ENCODE data around the gene AGBL4. TPM values are rescaled to one million over a fixed set of nuclear protein-coding genes. Genes with fewer than 3 reads are reported as not detected.

The AGBL4 gene
- total RNA-seq, 1 donor from 2014 or later: not detected

DNA sequence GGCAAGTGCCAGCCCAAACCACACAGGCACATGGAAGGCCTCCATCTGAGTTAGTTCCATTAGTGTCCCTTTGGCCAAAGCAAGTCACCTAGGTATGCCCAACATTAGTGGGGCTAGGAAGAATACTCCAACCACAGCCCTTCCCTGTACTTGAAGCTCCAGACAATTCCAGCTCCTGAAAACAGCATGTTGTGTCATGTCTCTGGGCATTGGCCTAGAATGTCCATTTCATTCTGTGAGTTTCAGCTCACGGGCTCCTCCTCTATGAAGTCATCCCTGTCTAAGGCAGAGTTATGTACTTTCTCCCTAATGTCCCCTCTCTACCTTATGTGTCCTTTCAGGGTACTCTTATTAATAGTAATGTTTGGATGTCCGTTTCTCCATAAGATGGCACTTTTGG, 1455.3 kb downstream of the AGBL4 start:
- DNase-seq (ENCODE audit: extremely low read depth, low read depth, low spot score): no peak

DNA sequence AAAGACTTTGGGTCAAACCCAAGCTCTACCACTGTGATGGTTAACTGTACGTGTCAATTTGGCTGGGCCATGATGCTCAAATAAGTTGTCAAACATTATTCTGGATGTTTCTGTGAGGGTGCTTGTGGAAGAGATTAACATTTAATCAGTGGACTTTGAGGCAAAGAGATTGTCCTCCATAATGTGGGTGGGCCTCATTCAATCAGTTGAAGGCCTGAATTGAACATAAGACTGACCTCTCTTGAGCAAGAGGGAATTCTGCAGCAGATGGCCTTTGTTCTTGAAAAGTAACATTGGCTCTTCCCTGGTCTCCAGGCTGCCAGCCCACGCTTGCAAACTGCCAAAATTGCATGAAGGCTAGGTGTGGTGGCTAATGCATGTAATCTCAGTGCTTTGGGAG, 1457.3 kb downstream of the AGBL4 start:
- no peak for DNase-seq (ENCODE audit: extremely low read depth, low read depth, low spot score)

DNA sequence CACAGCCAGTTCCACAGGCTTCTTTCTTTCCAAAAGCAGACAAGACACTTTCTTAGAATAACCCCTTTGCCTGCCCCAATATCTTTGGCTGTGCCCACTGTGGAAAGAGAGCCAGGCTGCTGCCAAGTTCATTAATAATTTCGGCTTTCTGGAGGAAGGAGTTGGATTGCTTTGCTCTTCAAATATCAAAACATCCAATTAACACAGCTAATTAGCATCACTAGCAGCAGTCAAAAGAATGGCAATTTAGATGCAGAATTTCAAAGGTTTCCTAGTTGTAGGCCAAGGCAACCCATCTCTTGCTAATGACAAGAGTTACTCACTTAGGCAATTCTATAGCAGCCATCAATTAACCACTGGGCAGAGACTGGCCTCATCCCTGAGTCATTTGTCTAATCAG, 1460.7 kb downstream of the AGBL4 start:
- DNase-seq (ENCODE audit: extremely low read depth, low read depth, low spot score): no peak

DNA sequence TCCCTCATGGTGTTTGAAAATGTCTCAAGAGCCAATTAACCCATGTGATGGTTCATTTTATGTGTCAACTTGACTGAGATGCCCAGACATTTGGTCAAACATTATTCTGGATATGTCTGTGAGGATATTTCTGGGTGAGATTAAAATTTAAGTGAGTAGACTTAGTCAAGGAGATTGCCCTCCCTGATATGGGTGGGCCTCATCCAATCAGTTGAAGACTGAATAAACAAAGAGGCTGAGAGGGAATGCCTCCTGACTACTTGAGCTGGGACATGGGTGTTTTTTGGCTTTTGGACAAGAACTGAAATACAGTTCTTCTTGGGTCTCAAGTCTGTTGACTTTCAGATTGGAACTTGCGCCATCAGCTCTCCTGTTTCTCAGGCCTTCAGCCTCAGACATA, 1462.3 kb downstream of the AGBL4 start:
- no peak for DNase-seq (ENCODE audit: extremely low read depth, low read depth, low spot score)

DNA sequence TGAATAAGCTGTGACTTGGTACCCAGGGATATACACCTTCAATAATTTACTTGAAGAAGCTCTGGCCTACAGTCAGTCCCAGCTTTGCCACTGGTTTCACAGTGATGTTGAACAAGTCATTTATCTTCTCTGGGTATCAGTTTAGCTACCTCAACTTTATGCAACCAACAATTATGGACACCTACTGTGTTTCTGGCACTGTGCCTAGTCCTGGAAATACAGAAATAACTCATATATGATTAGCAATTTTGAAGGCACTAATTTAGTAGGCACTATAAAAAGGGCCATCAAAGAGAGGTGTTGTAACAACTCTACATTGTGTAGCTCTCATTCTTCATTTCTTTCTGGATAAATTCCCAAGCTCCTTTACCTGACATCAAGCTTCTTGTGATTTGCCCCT, 1463.2 kb downstream of the AGBL4 start:
- no peak for DNase-seq (ENCODE audit: extremely low read depth, low read depth, low spot score)

DNA sequence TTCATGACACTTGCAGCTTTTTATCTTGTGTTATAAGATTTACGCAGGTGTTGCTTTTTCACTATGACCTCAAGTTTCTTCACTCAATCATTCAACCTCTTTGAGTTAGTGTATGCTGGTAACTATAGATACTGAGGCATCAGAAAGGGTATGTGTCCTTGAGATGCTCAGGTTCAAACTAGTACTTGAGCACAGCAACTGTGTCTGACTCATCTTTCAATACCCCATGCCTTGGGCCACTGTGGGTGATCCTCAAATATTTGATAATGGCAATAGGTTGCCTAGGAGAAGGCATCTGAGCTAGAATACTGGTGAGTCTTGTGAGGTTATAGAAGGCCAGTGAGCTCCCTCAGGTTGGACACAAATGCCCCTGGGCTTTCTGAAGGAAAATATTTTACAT, 1463.6 kb downstream of the AGBL4 start:
- no peak for DNase-seq (ENCODE audit: extremely low read depth, low read depth, low spot score)

DNA sequence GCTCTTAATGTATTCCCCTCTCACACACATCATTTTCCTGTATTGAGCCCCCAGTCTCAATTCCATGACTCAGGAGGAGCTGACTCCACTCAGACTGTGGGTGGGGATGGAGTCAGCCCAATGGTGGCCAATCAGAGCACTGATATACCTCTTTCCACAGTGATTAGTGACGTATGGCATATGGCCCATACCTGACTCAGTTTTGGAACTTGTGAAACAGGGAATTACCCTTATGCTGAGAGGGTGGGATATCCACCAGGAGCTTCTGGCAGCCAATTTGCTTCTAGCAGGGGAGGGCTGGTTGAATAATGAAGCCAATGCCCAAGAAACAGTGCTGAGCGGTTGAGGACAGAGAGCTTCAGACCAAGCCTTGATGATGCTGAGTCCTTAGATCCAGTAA, 1465.4 kb downstream of the AGBL4 start:
- no peak for DNase-seq (ENCODE audit: extremely low read depth, low read depth, low spot score)

DNA sequence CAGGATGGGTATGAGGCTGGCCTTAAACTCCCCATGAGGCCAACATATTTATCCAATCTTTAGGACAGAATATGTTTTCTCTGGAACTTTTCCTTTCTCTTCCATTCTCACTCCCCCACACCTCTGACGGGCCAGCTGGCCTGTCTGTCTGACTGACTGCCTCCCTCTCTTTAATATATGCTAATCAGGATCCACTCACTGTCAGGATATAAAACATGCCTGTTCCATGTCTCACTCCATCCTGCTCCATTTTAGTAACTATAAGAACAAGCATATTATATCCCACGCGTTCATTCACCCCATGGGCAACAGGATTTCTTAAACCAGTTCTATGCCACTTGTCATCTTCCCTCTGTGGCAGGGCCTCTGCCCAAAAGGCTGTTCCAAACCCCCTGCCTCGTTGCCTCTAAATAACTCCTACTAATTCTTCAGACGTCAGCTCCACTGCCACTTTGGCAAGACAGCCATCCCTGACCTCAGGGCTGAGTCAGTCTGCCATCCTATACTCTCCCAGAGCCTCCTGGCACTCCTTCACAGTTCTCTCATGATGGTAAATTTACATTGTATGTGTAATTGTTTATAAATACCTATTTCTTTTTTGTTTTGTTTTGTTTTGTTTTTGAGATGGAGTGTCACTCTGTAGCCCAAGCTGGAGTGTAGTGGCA, 1467.4 kb downstream of the AGBL4 start:
- DNase-seq (ENCODE audit: extremely low read depth, low read depth, low spot score): no peak

DNA sequence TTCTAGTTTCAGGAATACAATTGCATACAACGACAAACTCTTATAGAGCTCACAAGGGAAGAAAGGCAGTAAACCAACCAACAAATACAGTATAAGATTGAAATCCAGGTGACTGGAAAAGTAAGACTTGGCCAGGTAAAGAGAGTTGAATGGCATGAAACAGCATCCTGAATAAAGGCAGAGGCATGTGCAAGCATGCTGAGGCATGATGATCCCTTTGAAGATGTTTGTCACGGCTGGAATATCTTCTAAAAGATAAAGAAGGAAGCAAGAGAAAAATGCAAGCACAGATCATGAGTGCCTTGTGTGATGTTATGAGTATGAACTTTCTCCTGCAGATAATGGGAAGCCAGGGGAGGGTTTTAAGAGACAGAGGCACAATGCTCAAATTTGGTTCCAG, 1468.5 kb downstream of the AGBL4 start:
- DNase-seq (ENCODE audit: extremely low read depth, low read depth, low spot score): no peak

DNA sequence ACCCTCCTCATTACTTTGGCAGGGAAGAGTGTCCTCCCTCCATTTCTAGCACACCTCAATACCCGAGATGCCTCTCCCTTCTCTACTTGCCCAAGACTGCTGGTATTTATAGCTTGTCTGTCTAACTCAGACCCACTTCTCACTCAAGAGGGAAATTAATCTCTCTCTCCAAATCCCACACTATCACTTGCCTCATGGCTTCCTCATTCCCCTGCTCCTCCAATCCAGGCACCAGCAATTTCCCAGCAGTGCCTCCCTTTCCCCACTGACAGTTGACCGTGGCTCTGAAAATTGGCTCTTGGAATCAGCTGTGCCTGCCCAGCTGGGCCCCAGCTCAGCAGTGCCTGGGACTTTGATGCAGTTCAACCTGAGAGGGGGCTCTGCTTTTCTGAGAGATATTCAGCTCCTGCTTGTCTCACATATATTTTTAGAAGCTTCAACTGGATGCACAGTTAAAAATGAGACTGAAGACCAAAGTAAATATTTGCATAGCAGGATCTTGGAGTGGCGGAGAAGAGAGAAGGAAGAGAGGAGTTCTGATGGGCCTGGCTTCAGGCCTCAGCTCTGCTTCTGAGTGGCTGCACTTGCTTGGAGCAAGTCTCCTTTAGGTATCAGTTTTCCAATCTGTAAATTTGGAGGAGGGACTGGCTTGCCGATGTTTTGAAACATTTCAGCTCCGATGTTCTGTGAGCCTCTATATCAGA, 1470.7 kb downstream of the AGBL4 start:
- DNase-seq (ENCODE audit: extremely low read depth, low read depth, low spot score): no peak

DNA sequence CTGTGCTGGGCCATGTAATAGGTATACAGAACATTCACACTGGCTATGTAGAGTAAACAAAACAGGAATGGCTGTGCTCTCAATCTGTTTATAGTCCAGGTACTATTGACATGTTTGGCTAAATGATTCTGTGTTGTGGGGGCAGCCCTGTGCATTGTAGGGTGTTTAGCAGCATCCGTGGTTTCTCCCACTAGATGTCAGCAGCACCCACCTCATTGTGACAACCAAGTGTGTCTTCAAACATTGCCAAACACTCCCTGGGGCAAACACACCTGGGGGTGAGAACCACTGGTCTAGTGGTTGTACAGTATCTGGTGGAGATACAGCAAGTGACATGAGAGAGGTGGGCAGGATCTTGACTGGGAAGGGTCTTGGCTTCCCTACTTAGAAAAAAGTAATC, 1471.3 kb downstream of the AGBL4 start:
- DNase-seq (ENCODE audit: extremely low read depth, low read depth, low spot score): no peak

DNA sequence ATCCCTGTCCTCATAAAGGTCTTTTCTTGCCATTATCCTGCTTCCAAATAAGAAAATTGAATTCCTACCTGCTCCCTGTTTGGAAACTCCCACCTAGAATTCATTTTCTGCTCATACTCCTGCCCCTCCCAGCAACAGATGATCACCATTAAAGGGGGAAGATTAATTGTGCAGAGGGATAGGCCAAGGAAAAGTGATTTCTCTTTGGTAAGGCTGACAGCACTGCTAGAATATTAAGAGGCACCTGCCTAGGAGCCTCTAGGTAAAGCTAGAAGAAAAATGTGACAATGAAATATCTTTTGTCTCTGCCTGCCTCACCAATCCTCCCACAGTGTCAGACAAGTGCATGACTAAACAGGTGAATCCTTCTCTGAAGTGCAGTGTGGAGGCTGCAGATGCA, 1474.8 kb downstream of the AGBL4 start:
- no peak for DNase-seq (ENCODE audit: extremely low read depth, low read depth, low spot score)

DNA sequence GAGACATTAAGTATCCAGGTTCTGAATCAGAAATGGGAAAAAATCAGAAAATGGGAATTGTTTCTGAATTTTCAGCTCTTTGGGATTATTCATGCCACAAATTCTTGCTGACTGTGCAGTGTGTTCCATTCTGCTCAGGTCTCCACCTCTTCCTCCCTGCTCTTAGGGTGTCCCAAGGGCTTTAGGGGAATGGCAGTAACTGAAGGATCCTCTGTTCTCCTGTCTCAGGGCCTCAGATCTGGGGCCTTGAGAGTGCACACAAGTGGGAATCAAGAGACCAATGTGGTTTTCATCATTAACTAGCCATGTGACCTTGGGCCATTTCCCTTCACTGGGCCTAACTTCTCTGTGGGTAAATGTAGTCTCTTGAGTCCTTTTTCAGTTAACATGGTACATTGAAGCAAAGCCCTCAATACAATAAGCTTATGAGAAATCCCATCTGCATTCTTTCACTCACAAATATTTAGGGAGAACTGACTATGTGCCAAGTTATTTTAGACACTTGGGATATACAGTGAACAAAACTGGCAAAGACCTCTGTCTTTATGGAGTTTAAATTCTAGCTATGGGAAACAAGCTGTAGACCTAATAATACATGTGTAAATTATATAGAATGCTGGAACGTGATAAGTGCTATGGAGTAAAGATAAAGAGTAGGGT, 1476.1 kb downstream of the AGBL4 start:
- DNase-seq (ENCODE audit: extremely low read depth, low read depth, low spot score): no peak

DNA sequence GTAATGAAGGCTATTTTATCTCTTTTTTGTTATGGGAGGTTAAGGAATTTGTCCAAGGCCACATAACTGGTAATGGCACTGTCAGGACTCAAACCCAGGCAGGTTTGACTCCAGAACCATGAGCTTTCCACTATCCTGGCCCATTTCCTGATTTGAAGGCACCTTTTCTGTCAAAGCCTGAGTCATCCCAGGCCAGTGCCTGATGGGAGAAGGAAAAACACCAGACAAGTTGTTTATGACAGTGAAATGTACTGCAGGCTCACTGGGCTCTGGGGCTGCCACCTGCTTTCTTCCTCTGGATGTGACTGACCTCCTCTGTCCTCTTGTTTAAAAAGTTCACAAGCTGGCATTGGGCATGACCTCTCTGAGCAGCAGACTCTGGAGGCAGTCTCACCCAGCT, 1479.9 kb downstream of the AGBL4 start:
- DNase-seq (ENCODE audit: extremely low read depth, low read depth, low spot score): no peak

DNA sequence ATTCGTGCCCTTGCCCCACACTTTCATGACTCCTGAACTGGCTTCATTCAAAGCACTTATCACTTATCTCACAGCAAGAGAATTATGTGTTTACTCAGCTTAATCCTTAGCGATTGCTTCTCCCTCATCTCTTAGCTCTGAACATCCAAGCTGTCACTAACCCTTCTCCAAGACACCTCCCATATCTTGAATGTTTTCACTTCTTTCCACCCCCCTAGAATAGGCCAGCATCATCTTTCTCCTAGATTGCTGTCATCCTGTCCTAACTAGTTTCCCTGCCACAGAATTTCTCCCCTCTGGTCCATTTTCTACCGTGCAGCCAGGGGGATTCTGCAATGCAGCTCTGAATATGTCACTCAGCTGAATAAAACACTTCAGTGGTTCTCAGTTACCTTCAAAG, 1483.2 kb downstream of the AGBL4 start:
- DNase-seq (ENCODE audit: extremely low read depth, low read depth, low spot score): no peak

DNA sequence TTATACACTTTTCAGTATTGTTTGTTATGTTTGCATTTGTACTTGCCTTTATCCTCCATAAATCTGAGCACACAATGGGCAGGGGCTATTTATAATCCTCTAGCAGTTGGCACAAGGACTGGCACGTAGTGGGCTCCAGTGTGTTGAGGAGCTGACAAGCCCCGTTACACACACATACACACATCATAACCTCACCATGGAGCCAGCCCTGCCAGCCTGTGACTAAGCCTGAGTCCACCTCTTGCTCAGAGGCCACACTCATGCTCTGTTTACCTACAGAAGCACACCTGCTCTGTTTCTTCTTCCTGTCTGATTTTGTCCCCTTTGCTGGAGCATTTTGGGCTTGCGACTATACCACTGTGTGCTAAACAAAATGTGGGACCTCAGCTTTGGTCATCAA, 1487.3 kb downstream of the AGBL4 start:
- DNase-seq (ENCODE audit: extremely low read depth, low read depth, low spot score): no peak

DNA sequence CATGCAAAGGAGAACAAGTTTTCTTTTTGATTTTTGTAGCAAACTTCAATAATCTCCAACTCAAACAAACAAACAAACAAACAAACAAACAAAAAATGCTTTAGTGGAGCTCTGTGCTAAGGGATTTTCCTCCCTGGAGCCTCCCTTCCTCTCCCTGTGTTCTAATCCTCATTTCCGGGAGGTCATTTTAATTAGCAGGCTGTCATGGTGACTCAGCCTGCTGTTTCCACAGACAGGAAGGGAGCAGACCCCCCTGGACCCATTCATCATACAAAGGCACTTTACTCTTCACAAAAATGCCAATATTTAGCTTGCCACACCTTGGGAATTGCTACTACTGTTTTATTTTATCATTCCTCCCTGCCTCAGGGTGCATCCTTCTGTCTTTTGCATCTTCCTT, 1490.8 kb downstream of the AGBL4 start:
- no peak for DNase-seq (ENCODE audit: extremely low read depth, low read depth, low spot score)

DNA sequence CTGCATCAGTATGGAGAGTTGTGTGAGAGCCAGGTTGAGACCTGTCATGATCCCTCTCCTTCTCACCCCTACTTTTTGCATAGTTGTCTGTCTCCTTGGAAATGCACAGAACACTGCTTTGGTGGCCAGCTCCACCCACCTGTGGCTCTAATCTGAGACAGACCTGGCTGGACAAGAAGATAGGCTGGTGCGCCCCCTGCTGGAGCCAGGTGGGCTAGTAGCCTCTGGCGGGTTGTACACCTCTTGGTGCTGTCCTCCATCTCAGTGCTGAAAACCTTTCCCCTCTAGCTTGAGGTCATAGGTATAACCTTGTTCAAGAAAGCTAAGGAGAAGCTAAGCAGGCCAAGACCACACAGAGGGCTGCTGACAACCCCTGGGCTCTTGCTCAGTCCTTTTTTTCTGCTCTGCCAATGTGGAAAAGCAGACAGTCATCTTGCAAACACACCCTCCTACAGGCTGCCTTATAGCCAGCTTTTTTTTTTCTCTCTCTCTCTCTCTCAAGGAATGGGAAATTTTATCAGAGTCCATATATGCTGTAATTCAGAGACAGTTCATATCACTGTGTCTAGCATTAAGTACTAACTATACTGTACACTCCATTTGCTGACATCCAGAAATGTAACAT, 1492.9 kb downstream of the AGBL4 start:
- DNase-seq (ENCODE audit: extremely low read depth, low read depth, low spot score): no peak

DNA sequence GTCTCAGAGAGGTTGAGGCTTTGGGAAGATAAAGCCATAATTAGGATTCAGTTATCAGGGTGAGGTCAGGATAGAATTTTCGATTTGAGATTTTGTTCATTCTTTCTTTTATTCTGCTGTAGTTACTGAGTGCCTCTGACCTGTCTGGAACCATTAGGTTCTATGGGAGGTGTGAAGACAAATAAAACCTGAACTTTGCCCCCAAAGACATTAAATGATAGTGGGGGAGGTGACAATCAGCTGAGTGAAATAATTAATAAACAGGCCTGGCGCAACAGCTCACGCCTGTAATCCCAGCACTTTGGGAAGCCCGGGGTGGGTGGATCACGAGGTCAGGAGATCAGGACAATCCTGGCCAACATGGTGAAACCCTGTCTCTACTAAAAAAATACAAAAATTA, 1496.7 kb downstream of the AGBL4 start:
- DNase-seq (ENCODE audit: extremely low read depth, low read depth, low spot score): no peak

DNA sequence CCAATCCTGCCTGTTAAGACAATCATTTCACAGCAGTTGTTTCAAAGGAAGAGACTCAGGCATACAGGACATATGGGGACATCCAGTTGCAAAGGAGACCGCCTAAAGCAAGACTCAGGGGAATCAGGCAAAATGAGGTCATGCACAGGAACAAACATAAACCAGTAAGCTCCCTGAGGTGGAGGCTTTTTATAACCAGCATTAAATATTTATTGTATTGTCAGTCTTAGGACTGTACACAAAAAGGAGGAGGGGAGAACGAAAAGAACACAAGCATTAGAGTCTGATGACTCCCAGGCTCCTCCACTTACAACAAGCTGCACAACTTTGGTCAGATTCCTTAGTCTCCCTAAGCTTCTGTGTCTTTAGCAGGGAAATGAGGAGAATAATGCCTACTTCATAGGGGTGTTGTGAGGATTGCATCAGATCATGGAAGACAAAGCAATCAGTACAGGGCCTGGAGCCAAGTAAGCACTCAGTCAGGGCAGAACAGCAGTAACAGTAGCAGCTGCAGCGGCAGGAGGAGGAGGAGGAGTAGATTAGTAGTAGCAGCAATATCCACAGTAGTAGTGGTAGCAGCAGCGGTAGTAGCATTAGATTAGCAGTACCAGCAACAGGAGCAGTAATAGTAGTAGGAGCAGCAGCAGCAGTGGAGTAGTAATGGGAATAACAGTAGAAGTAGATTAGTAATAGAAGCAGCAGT, 1497.6 kb downstream of the AGBL4 start:
- DNase-seq (ENCODE audit: extremely low read depth, low read depth, low spot score): no peak

DNA sequence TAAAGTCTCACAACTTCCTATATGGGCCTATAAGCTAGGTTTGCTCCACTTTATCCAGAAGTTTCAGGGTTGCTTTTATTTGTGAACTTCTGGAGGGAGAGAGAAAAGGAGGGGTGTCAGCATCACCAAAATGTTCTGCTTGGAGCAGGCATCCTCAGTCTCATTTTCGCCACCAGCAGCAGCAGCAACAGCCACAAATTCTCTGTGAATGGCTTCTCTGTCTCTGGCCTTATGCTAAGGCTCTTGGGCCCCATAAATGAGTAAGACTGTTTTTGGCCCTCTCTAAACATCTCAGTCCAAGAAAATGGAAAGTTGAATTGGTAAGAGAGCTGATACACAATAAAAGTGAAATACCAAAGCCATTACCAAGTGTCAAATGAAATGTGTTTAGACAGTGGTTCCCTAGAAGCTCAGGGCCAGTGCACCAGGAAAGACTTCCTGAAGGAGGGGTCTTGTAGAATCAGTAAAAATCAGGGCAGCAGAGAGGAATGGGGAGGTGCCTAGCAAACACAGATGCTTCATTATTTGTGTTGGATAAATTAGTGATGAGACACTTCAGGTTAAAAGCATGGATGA, 1498.8 kb downstream of the AGBL4 start:
- DNase-seq (ENCODE audit: extremely low read depth, low read depth, low spot score): no peak
